Measurements from ENCODE around the gene MSMB.
"Not testable (repeated sequence)": the region's sequence is repeated elsewhere in the genome, so short reads cannot be mapped to it uniquely, and the experiment has no call there.

Gene MSMB

GRCh38 chr10:46069771-46070463 is 23.8 kb upstream of the MSMB start:
- DNase-seq, result no peak

- DNase-seq, result no peak
Measured at GRCh38 chr10:46068905-46069304, 22.8 kb upstream of the MSMB start.

- no peak for DNase-seq
Measured at GRCh38 chr10:46068117-46068516, 22.0 kb upstream of the MSMB start.

- no peak for DNase-seq
Measured at GRCh38 chr10:46064269-46064817, 18.3 kb upstream of the MSMB start.

- no peak for DNase-seq
Measured at GRCh38 chr10:46062723-46063428, 16.8 kb upstream of the MSMB start.

- no peak for DNase-seq
Measured at GRCh38 chr10:46060706-46061105, 14.6 kb upstream of the MSMB start.

GRCh38 chr10:46057927-46058326 is 11.9 kb upstream of the MSMB start:
- DNase-seq, result not testable (repeated sequence)

- no peak for DNase-seq
Measured at GRCh38 chr10:46057038-46057437, 11.0 kb upstream of the MSMB start.

GRCh38 chr10:46055771-46056170 is 9.7 kb upstream of the MSMB start:
- no peak for DNase-seq

GRCh38 chr10:46053534-46054434 is 7.7 kb upstream of the MSMB start:
- DNase-seq, result no peak

GRCh38 chr10:46052791-46053375 is 6.8 kb upstream of the MSMB start:
- no peak for DNase-seq

GRCh38 chr10:46052057-46052790 is 6.2 kb upstream of the MSMB start:
- DNase-seq, result no peak

GRCh38 chr10:46050941-46051623 is 5.0 kb upstream of the MSMB start:
- no peak for DNase-seq

GRCh38 chr10:46049497-46049831 is 3.4 kb upstream of the MSMB start:
- DNase-seq, result not testable (repeated sequence)

- DNase-seq, result no peak
Measured at GRCh38 chr10:46048152-46048551, 2.1 kb upstream of the MSMB start.

GRCh38 chr10:46042527-46042926 is 3.5 kb downstream of the MSMB start:
- DNase-seq, result no peak

GRCh38 chr10:46040004-46040403 is 6.1 kb downstream of the MSMB start:
- no peak for DNase-seq

GRCh38 chr10:46037107-46037825 is 8.8 kb downstream of the MSMB start:
- DNase-seq, result no peak

- no peak for DNase-seq
Measured at GRCh38 chr10:46035923-46036849, 9.9 kb downstream of the MSMB start.

- no peak for DNase-seq
Measured at GRCh38 chr10:46033602-46034011, 12.5 kb downstream of the MSMB start.

Measured in activated naive CD4-positive, alpha-beta T cell treated with Interleukin-2 at 50 U/mL for 16 hours (primary cell).